ENCODE data around the gene MROH2B.
"Not testable (repeated sequence)": the region's sequence is repeated elsewhere in the genome, so short reads cannot be mapped to it uniquely, and the experiment has no call there.

MROH2B gene

DNA sequence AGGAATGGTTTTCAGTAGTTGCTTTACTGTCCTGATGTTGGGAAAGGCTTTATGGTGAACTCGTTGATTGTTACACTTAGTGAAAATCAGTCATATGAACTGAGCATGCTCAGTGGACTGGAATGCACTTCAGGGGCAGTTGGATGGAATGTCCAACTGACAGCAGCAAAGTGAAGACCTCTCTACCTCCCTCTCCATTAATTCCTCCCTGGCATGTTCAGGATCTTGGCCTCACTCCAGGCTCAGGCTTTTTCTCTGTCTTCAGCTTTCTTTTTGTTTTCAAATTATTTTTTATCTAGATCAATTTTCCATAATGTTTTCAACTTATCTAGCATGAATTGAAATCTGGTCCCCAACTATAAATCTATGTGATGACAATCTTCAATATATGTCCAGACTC is at the start of gene MROH2B:
Gene MROH2B, minus strand, starts transcription at position 101 of the 400 bp plus-strand sequence. CDS start 490 bp downstream, outside the sequence.
- no peak for FAIRE-seq

DNA sequence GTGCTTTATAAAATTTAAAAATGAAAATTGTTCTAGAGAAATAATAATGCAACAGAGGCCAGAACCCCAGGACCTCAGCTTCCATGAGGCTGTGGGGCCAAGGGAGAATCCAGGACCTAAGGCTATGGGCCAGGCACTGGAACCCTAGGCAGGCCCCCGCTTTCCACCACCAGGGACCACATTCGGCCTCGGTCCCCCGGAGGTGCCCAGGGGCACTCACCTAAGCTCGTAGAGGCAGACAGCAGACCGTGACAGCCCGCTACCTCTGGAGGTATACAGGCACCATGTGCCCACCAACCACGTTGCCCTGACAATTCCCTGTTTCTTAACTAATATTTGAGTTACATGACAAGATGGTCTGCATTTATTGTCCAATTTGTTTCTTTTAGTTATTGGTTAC is 49.5 kb upstream of the MROH2B start:
- no peak for FAIRE-seq

DNA sequence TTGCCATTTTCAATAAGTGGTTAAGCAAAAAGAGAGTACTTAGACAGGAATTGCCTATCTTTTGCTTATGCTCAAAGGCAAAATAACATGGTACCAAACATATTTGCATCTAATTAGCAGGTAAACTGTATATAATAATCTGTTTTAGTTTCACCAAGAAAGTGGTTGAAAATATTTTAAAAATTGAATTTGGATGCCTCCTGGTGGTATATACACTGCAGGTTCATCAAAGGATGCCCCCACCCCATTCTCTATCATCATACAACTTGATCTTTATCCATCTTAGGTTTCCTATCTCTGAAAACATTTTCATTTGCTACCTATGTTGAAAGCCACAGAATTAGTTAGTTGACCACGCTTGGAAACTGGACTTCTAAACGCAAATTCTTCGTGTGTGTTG is 47.0 kb upstream of the MROH2B start:
- FAIRE-seq: no peak

DNA sequence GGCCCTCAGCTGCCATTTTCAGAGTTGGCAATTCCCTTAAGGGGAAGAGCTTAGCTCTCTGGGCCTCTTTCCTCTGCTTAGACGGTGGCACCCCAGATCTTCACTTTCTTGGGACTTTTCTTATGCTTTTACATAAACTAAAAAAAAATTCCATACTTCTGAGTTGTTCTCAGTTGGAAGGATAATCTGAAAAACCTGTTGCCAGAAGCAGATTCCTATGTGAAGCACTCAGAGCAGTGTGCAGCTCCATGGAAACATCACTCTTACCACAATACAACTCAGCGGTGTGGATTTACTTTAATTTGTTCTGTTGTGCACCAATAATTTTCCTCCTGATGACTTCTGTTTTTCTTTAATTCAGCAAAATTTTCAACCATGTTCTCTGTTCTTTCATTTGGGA is 44.1 kb upstream of the MROH2B start:
- FAIRE-seq: no peak

DNA sequence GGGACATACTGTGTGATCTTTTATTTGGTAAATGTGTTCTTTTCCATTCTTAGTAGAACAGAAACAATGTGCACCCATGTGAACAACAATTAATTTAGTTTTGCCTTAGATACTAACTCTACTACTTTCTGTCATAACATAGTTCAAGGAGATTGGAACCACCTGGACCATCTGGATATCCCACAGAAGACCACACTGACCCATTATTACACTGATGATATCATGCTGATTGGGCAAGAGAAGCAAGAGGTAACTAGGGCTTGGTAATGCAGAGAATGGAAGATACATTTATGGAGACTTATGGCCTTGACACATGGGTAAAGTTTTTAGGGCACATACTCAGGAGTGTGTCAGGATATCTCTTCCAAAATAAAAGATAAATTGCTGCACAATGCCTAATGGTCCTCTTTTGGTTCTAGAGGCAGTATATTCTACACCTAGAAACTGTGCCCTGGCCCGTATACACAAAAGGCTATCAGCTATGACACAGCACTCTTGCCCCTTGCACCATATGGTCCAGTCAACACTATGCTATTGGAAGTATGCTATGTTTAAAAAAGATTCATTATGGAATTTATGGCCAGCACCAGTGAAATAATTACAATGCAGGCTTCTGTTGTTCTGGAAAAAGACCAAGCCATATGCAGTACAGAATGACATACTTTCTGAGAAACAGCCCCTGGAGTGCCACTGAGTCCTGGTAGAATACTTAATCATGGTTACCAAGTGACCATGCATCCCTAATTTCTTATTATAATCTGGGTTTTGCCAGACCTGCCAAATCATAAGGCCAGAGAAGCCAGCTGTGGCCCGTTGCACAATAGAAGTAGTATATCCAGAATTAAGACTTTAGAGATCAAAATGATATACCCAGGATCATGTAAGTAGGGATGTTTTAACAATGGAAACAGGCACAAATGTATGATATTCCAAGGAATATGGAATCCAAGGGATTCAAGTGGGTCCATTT is 41.6 kb upstream of the MROH2B start:
- FAIRE-seq: no peak

DNA sequence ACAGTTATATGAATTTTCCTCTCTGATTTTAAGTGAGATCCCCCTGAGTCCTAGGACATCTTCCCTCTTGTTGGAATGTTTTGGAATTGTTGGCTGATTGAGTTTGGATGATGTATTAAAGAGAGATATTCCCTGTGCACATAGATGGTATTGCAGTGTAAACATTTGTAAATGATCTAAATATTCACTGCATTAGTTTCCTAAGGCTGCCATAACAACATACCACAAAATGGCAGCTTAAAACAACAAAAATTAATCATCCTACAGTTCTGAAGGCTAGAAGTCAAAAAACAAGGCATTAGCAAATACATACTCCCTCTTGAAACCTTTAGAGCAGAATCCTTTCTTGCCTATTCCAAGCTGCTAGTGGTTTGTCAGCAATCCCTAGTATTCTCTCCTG is 38.0 kb upstream of the MROH2B start:
- FAIRE-seq: no peak

DNA sequence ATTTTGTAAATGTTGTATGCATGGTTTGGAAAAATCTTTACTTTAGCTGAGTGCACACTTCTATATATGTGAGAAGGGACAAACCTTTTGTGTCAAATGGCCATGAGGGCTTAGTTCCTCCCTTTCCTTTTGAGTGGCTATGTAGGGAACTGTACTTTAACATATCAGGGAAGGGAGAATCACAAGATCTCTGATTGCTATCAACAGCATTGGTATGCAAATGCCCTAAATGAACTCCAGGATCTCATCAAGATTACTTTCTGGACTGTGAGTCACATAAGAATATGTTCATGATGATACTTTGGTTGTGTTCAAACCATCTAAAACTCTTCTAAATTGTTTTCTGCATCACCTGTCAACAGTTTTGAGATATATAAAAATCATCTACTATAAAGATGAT is 31.2 kb upstream of the MROH2B start:
- FAIRE-seq: no peak

DNA sequence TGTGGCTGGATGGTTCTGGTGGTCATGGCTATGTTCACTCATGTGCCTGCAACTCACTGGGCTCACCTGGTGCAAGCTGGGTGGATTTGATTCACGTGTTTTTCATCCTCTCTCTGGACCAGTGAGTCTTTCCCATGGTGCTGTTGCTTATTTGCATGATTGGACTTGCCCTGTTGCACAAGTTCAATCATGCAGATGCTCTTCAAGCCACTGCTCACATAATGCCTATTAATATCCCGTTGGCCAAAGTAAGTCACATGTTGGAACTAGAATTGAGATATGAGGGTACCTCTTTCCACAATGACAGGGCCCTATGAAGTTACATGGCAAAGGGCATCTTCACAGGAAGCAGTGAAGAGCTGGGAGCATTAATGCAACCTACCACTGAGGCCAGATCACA is 26.5 kb upstream of the MROH2B start:
- no peak for FAIRE-seq

DNA sequence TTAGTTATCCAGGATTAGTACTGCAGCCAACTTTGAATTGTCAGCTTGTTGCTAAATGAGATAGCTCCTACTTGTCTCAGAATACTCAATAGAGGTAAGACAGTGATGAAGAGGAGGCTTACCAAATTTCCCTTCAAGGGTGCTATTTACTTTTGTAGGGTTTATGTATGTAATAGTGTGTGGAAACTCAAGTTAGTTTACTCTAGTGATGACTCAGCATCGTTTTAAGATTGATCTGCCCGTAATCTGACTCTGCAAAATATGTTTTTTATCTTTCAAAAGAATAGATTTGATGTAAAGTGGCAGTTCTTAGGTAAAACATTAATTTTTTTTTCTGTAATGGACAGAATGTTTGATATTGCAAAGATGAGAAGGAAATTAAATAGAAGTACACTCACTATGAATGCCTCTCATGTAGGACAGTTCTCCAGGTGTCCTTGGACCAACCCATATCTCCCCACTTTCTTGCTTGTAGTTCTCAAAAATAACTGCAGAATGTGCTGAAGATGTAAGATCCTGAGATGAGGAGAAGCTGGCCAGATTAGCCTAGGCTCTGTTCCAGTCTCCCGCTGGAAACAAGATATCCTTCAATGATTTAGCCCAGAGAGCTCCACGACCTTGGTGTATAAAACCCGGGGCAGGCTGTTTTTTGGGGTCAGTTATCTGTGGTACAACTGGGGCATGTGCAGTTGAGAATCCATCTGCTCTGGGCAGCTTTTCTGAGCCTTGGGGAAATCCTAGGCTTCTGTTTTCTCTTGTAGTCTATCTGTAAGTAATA is 24.4 kb upstream of the MROH2B start:
- no peak for FAIRE-seq

DNA sequence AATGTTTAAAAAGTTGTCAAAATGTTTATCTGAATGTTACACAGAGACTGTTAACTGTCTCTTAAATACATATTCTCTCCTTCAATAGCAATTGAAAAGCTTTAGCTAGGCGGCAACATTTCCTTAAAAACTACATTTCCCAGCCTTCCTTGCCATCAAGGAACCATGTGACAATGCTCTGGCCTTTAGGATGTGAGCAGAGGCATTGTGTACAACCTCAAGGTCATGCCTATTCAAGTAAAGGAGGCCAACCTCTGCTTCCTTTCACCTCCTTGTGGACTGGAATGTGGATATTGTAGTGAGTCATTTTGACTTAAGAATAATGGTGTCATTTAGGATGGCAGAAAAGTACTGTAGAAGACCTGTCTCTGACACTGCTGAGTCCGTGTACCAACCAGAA is 23.7 kb upstream of the MROH2B start:
- no peak for FAIRE-seq

DNA sequence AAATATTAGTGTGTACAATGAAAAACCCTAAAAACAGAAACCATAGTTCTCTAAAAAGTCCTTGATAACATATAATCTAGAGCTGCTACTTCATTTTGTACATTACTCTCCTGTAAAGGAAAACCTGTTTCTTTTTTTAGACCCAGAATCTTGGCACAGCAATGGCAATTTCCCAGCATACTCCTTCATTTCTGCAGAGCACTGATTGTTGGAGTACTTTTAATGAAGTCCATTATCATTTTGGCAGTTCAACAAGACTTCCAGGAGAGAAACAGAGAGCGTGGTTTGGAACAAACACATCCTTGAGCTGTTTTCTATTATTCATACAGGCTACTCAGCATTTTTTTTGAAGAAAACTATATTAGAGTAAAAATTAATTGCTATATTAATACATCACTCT is 22.7 kb upstream of the MROH2B start:
- no peak for FAIRE-seq

DNA sequence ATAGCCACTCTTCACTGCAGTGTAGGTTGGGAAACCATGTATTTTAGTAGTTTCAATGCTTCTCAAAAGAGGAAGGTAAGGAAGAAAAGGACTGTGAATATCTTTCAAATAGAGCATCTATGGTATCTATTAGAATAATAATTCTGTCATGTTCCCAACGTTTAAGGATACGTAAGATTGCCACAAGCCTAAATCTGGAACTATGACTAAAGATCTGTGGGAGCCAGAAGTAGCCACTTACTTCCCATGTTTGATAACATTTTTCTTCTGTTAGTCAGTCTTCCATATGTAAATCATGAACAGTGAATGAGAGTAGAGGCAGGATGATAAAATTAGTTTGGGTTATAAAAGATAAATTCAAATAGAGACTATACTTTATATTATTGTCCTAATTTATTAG is 16.3 kb upstream of the MROH2B start:
- no peak for FAIRE-seq

DNA sequence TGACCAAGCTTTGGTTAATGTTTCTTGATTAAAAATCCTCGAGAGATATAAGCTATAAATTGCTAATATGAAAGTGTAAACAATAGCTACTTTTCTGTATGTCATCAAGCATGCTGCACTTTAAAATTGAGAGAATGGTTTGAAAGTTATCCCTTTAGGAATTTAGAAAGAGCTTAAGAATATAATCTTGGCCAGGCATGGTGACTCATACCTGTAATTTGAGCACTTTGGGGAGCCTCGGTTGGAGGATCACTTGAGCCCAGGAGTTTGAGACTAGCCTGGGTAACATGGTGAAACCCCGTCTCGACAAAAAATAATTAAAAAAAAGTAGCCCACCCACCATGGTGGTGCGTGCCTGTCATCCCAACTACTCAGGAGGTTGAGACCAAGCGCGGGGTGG is 12.2 kb upstream of the MROH2B start:
- FAIRE-seq: no peak

DNA sequence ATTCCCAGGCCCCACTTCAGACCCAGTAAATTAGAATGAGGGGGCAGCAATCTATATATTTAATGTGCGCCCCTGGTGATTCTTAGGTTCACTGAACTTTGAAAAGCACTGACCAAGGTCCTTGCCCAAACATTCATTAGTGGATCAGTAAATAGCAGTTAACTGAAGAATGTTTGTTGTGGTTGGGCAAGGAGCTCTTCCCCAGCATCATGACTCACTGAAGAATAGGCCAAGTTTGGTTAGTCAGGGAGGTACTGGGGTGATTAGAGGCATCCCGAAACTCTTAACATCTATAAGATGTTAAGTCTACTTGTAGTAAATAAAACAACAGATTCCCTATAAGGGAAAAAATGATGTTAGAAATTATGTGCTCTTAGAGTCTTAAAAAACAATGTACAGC is 833 bp upstream of the MROH2B start:
- no peak for FAIRE-seq

DNA sequence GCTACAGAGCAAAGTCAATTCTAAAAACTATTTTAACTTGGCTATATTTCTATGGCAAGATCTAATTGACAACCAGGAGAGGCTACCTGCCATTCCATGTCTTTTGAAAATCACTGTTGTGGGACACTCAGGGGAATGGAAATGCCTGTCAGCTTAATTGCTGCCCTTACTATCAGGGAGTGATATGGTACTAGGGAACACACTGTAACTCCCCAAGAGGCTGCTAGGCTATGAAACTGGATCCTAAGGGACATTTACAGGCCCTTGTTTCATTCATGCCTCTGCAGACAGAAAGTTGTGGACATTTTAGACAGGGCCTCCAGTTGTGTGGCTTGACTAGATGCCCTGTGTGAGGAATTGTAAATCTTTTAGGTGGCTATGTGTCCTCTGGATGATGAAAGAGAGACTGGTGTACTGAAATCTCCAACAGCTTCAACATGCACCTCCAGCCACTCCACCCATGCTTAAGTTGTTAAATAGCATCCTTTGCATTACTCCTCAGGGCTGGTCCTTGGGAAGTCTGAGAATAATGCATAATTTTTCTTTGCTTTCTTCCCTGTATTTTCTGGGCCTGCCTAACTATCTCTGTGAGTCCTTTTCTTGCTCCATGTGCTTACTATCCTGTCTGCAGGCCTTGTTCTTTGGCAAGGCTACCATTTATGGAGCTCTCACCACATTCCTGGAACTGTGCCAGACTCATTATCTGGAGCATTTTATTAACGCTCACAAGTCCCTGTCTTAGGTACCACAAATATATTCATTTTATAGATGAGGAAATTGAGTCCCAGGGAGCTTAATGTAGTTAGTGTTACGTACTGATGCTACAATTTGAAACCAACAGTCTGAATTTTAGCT is 3.2 kb downstream of the MROH2B start:
- no peak for FAIRE-seq

DNA sequence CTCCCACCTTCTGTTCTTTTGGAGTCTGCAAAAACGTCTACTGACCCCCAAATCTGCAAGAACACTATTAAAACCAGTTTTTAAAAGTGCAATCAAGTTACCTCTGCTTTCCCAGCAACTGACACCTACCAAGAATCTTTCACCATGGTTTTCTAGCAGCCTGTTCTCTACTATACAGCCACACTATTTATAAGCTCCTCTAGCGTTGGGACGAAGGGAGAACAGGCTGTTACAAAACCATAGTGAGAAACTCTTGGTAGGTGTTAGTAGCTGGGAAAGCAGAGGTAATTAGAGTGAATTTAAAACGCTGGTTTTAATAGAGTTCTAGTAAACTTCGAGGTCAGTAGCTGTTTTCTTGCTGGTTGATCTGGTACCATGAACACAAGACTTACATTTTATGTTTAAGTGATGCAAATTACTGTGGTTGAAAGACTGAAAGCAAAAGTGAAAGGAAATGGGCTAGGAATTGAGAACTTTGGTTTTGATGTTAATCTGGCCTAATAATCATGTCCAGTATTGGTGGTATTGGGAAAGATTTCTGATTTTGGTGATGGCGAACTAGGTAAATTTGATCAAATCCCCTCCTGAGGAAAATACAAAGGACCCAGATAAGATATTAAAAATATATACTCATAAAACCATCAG is 5.3 kb downstream of the MROH2B start:
- no peak for FAIRE-seq

DNA sequence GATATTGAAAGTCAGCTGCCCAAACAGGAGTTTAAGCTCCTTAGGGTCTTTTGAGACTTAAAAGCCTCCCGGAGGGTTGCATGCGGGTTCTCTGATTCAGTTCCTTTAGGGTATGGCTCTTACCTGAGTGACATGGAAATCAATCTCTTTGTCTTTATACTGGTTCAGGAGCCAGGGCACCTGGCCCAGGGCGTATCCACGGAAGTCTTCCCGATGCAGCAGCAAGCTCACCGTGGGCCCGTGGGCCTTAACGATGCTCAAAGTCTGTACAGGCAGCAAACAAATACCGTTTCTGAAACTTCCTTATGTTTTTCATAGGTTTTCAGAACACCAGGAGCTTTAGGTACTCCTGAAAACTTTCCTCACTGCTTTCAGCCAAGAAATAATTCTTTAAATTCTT is 13.2 kb downstream of the MROH2B start:
- no peak for FAIRE-seq

DNA sequence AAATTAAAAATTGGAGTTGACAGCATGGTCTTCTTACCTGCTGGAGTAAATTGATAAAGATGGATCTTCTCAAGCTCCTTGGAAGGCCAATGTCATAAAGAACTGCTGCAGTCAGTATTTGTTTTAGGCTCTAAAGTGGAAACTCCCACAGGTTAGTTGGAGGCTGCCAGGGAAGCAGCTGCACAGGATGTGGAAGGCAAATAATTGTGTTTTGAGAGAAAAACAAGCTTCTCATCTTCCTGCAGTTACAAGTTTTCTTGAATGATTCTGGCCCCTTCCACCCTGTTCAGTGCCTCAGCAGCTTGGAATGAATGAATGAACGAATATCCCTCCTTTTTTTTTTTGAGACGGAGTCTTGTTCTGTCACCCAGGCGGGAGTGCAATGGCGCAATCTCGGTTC is 13.9 kb downstream of the MROH2B start:
- FAIRE-seq: no peak

DNA sequence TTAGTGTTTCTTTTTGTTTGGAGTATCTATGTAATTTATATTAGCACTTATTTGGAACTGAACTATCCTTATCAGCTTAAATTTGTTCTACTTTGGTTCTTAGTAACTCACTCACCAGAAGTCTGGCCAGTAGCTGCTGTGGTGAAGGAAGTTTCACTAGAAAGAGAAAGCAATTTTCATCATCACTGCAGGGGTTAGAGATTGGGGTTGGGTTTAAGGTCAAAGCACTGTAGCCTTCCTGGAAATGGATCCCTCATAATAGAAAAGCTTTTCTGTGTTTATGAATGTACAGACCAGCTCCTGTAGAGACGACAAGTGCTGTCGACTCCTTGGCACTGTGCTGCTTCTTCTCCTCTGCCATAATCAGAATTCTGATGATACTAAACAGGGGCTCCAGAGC is 22.2 kb downstream of the MROH2B start:
- FAIRE-seq: no peak

DNA sequence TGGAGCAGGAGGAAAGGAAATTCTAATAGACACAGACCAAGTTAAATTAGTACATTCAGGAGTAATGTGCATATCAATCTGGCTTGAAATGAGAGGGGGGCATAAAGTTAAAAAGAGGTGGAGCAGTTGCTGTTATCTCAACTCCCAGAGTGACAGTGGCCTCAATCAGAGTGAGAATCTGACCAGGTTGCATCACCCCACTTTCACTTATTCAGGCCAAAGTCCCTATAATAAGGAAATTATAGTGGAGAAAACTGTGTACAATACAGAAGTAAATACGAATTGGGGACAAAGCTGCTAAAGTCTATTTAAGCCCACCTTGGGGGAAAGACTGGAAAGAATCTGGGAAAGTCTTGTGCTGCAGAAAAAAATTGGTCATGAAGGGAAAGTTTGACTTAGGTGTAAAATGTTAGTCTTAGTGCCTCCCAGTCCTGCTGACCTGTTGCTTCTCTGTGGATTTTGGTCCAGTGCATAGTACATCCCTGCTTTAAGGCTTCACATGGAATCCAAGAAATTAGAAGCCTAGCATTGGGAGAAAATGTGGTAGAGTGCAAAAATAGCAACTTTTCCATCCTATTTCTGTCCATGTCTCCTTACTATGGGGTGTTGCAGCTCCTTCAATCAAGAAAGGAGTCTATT is 27.9 kb downstream of the MROH2B start:
- no peak for FAIRE-seq

DNA sequence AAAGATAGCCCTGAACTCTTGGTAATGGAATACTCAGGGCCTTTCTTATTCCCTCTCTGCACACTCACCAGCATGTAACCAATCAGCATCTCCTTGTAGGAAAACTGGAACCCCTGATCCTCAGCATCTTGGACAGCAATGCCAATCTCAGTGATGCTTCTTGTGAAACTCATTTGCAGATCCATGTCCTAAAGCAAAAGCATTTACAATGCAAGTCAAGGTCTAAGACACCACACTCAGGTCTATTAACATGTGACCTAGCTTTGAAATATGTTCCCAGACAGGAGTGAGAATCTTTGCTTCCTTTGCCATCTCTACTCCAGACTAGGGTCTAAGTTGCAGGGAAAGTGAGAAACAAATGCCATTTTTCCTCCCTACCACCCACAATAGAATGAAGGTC is 38.2 kb downstream of the MROH2B start:
- no peak for FAIRE-seq

DNA sequence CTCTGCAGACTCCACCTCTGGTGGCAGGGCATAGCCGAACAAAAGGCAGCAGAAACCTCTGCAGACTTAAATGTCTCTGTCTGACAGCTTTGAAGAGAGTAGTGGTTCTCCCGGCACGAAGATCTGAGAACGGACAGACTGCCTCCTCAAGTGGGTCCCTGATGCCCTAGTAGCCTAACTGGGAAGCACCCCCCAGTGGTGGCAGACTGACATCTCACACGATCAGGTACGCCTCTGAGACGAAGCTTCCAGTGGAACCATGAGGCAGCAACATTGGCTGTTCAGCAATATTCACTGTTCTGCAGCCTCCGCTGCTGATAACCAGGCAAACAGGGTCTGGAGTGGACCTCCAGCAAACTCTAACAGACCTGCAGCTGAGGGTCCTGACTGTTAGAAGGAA is 48.5 kb downstream of the MROH2B start:
- not testable (repeated sequence) for FAIRE-seq

Data from colon (tissue), 2 donors.